Measurements from ENCODE around the gene CLCF1.

CLCF1 gene

DNA sequence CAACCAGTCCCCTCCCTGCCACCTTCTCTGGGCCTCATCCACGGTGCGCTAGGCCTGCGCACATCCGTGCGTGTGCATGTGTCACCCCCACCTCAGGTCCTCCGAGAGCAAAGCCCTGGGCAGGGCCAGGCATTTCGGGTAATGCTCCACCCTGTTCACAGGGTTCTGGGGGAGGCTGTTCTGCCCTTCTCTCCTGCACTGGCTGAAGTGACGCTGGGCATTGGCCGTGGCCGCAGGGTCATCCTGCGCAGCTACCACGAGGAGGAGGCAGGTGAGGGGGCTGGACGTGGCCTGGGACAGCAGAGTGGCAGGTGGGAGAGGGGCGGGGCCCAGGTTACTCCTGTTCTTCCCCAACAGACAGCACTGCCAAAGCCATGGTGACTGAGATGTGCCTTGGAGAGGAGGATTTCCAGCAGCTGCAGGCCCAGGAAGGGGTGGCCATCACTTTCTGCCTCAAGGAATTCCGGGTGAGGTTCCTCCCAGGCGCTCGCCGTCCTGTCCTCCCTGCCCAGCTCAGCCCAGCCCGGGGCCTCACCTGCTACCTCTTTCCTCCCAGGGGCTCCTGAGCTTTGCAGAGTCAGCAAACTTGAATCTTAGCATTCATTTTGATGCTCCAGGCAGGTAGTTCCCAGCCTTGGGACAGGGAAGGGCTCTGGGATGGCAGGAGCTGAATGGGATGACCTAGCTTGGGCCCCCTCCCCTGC is 22.3 kb upstream of the CLCF1 start:
- no peak for DNase-seq

DNA sequence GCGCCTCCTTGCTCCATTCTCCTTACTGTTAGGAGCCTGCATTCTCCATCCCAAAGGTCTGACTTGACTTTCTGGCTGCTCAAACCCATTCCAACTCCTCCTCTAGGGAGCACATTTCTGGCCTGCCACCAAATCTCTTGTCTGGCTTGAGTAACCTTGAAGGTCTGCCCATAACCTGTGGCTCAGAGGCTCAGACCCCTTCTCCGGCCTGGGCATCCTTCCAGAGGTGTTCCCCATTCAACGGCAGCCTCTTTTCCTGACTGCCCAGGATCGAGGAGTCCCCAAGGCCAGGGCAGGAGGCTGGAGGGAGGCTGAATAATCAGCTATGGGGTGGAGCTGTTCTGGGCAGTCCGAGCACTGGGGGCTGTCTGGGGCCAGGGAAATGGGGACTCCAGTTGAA is 20.6 kb upstream of the CLCF1 start:
- DNase-seq, result no peak

DNA sequence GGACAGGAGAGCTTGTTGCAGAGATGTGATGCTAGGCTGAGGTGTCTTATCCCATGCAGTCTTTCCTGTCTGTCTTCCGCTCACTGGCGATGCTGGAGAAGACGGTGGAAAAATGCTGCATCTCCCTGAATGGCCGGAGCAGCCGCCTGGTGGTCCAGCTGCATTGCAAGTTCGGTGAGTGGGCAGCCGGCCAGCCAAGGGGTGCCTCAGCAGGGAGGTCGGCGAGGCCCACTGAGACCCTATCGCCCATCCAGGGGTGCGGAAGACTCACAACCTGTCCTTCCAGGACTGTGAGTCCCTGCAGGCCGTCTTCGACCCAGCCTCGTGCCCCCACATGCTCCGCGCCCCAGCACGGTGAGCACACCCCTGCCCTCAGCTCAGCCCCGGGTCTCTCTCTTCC is 20.0 kb upstream of the CLCF1 start:
- DNase-seq, result no peak

GRCh38 chr11:67392183-67392715 is 18.9 kb upstream of the CLCF1 start:
- DNase-seq, result no peak

- DNase-seq, result peak; percentile 91
Measured at GRCh38 chr11:67391304-67392182, 18.1 kb upstream of the CLCF1 start, which contains the start of gene RAD9A. Gene RAD9A (plus strand): TSS chr11:67391986. CDS start chr11:67392045, 59 bp downstream.

DNA sequence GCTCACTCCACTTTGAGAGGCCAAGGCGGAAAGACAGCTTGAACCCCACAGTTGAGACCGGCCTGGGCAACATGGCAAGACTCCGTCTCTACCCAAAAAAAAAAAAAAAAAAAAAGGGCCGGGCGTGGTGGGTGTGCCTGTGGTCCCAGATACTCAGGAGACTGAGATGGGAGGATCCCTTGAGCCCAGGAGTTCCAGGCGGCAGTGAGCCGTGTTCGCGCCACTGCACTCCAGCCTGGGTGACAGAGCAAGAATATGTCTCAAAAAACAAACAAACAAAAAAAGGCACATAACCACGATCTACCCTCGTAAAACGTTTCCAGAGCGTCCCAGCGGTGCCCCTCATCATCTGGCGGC is 17.5 kb upstream of the CLCF1 start:
- DNase-seq, result no peak

DNA sequence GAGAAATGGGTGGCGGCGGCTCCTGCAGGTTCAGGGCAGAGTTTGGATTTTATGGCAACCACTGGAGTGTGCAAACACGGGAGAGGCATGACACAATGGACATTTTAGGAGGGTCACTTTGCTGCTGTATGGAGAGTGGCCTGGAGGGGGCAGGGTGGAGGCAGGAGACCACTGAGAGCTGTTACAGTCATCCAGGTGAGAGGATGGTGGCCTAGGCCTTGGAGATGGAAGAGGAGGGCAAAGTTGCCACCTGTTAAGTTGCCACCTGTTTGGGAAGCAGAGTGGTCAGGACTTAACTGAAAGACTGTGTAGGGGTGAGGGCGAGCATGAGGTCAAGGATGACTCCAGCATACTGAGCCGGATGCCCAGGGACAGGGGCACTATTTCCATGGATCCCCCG is 16.1 kb upstream of the CLCF1 start:
- peak; percentile 31 for DNase-seq

- DNase-seq, result no peak
Measured at GRCh38 chr11:67387518-67387917, 14.1 kb upstream of the CLCF1 start.

GRCh38 chr11:67387069-67387468 is 13.7 kb upstream of the CLCF1 start:
- no peak for DNase-seq

DNA sequence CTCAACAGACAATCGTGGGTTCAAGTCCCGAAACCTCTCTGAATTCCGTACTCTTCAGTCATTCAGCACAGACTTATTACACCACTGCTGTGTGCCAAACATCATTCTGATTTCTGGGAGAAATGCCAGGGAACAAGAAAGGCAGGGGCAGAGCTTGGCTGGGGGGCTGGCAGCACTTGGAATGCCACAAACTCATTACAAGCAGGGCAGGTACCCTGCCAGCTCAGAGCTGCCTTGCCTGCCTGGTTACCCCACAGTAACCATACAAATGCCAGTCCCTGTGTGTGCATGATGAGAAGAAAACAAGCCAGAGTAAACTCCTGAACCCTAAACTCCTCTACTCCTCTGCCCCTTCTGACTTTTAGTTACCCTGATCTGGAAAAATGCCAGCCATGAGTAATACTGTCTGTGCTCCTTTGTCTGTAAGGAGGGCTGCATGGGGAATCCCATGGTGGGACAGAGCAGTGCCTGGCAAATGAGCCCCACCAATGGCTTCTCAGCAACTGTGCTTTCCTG is 11.5 kb upstream of the CLCF1 start:
- DNase-seq, result no peak

DNA sequence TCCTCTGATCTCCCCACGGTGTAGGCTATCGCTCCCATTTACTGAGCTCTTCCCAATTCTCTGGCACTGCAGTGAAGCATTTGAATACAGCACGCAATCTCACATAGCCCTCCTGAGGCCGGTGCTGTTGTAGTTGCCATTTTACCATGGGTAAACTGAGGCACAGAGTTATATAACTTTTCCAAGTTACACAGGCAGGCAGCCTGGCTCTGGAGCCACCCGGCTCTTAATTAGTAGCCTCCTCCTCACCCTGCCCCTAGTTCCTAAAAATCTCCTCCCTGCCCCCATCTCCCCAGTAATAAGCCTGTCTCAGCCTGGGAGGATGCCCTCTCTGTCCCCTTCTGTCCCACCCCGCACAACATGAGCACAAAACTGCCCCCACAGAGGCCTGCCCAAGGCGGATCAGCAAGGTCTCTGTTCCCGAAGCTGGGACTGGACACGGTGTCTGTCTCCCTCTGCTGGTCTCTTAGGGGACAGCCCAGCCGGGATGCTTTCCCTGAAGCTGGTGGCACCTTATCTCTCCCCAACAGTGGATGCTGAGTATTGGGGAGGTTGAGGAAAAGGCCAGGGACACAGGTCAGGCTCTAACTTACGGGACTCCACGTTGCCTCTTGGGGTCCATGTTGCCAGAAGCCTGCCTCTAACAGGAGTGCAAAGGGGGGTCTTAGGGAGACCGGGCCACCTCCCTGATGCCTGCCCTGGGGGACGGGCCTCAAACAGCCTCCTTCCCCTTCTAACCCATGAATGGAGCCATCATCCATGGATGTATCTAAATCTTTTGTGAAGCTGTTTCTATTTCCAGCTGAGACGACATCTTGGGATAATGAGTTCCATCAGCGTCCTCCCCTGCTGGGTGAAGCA is 9.1 kb upstream of the CLCF1 start:
- peak; percentile 73 for DNase-seq

GRCh38 chr11:67381244-67381972 is 8.0 kb upstream of the CLCF1 start:
- DNase-seq, result no peak

GRCh38 chr11:67379061-67380058 is 6.0 kb upstream of the CLCF1 start:
- DNase-seq, result no peak

- no peak for DNase-seq
Measured at GRCh38 chr11:67378544-67378943, 5.1 kb upstream of the CLCF1 start.

DNA sequence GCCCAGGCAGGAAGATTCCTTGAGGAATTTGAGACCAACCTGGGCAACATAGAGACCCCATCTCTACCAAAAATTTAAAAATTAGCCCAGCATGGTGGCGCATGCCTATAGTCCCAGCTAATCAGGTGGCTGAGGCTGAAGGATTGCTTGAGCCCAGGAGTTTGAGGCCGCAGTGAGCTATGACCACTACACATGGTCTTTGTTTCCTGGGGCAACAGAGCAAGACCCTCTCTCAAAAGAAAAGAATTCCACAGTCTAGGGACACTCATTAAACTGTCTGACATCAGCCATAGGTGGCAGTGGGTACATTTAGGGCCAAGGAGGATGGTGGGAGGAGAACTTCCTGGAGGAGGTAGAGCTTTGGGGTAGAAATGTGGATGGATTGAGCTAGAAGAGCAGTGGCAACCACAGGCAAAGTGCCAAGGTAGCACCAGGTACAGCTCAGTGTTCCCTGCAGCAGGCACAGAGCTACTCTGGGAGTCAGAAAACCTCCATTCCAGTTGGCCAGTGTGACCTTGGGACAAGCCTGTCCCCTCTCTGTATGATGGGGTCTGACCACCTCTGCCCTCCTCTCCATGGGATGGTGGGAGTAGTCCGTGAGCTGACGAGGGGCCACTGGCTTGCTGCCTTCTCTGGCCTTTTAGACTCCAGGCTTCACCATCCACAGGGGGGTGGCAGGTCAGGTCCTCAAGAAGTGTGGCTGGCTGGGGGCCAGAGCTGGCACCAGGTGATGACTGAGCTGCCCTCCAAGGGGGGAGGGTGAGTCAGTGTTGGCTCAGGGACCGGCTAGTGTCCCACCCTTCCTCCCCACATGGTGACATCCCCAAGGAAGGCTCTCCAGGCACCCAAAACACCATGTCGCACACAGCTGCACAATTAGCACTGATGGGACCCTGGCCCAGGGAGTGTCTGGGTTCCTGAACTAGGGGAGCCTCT is 3.7 kb upstream of the CLCF1 start:
- no peak for DNase-seq

DNA sequence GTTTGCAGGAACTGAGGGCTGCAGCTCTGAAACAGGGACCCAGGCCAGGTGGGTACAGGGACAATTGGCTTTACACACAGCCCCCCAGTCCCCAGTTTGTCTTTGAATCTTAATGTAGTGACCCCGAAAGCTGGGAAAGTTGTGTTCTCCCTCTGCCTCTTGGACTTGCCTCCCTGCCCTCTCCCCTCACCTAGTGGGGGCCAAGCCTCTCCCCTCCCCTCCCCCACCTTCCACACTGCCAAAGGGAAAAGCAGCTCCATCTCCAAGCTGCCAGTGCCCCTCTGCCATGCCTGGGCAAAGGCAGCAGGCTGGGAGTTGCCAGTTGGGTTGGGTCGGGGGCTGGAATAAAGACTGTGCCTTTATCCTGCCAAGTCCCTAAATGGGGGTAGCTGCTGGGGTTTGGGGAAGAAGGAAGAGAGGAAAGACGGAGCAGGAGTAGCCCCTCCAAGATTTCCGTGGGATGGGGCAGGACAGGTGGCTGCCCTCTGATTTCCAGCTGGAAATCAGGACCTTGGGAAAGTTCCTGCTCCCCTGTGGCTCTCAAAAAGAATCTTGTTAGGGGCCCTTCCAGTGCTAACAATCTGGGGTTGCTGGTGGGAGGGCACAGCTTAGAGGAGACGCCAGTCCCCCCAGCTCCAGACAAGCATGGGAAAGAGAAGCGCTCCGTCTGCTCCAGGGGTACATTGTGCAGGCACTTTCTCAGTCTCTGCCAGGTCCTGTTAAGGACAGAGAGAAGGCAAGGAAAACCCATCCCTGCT is 2.8 kb upstream of the CLCF1 start:
- DNase-seq, result no peak

GRCh38 chr11:67375320-67376055 is 2.1 kb upstream of the CLCF1 start:
- DNase-seq, result no peak

Measured in stimulated activated naive CD4-positive, alpha-beta T cell treated with Interleukin-2 at 50 U/mL for 16 hours (primary cell).